Esophagus mucosa (tissue), 1 donor: ENCODE data around the gene TRO. TPM values are rescaled to one million over a fixed set of nuclear protein-coding genes. Genes with fewer than 3 reads are reported as not detected.

Experiments used
- ATAC-seq: fragments of 200-7000 bp; cut with Tn5 transposase; one replicate; pipeline ENCODE4 v1.9.1; 2020
- total RNA-seq: library from RNA; stranded (reverse); gene quantifications from one replicate; pipeline ENCODE4 v1.2.4, GENCODE V29; 2023
- donor health status: DM: yes; HTN: yes; CAD: no.

TRO gene
- total RNA-seq, 1 donor from 2014 or later: 2.7 TPM

GRCh38 chrX:54977387-54977786, 56.8 kb downstream of the TRO start:
- no peak for ATAC-seq

GRCh38 chrX:54978448-54978847, 57.8 kb downstream of the TRO start:
- no peak for ATAC-seq

GRCh38 chrX:54979432-54979831, 58.8 kb downstream of the TRO start:
- ATAC-seq: no peak

- ATAC-seq: no peak
Measured at GRCh38 chrX:54980334-54980733, 59.7 kb downstream of the TRO start.

Other genes with a start within 250 kb of the TRO start
- gene ITIH6, start 122.6 kb upstream of the TRO start, total RNA-seq: not detected
- gene MAGED2, start 113.1 kb upstream of the TRO start, total RNA-seq: 52.4 TPM
- gene PFKFB1, start 73.4 kb downstream of the TRO start, total RNA-seq: 0.36 TPM
- 16.3 TPM for gene APEX2, start 79.5 kb downstream of the TRO start, total RNA-seq
- not detected for gene ALAS2, start 110.2 kb downstream of the TRO start, total RNA-seq
- not detected for gene PAGE2B, start 154.2 kb downstream of the TRO start, total RNA-seq
- not detected for gene PAGE2, start 168.2 kb downstream of the TRO start, total RNA-seq